Measurements from ENCODE around the gene DEPDC5.
"Not testable (repeated sequence)": the region's sequence is repeated elsewhere in the genome, so short reads cannot be mapped to it uniquely, and the experiment has no call there.

The DEPDC5 gene

DNA sequence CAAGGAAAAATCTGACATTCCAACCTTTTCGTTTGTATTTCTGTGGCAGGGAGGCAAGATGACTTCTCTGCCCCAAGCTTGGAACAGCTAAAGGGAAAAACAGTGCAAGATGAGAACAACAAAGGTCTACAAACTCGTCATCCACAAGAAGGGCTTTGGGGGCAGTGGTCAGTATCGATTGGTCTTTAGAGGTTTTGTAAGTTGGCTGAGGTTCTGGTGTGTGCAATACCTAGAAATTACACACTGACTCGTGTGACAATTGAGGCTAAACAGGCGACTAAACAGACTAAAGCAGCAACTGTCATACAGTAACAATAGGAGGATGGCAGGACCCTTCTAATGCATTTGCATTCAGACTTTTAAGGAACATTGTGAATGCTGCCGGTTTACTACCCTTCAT, 994 bp downstream of the DEPDC5 start:
- in situ Hi-C loops (cut with MboI; ENCODE audit: low pct_unique_long_range_greater_than_20kb, low sequenced_read_pairs, unreplicated experiment): no loop called here
- DNase-seq (ENCODE audit: low spot score): no peak
- TF ChIP-seq, protein P1, sequence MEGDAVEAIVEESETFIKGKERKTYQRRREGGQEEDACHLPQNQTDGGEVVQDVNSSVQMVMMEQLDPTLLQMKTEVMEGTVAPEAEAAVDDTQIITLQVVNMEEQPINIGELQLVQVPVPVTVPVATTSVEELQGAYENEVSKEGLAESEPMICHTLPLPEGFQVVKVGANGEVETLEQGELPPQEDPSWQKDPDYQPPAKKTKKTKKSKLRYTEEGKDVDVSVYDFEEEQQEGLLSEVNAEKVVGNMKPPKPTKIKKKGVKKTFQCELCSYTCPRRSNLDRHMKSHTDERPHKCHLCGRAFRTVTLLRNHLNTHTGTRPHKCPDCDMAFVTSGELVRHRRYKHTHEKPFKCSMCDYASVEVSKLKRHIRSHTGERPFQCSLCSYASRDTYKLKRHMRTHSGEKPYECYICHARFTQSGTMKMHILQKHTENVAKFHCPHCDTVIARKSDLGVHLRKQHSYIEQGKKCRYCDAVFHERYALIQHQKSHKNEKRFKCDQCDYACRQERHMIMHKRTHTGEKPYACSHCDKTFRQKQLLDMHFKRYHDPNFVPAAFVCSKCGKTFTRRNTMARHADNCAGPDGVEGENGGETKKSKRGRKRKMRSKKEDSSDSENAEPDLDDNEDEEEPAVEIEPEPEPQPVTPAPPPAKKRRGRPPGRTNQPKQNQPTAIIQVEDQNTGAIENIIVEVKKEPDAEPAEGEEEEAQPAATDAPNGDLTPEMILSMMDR (IDR thresholded peaks at IDR 0.05; ENCODE audit: extremely low read depth, insufficient read depth, missing control alignments): no peak

DNA sequence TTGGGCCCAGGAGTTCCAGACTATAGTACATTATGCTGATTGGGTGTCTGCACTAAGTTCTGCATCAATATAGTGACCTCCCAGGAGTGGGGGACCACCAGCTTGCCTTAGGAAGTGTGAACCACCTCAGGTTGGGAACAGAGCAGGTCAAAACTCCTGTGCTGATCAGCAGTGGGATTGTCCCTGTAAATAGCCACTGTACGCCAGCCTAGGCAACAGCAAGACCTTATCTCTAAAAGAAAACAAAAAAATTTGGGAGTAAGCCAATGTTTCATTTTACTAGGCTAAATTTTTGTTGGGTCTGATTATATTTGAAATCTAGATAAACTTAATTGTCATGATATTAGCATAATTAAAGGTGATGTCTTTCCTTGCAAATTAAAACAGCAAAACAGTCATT, 3.4 kb downstream of the DEPDC5 start:
- no peak for DNase-seq (ENCODE audit: low spot score)
- in situ Hi-C loops (cut with MboI; ENCODE audit: low pct_unique_long_range_greater_than_20kb, low sequenced_read_pairs, unreplicated experiment): no loop called here
- TF ChIP-seq, protein P1 (IDR thresholded peaks at IDR 0.05; ENCODE audit: extremely low read depth, insufficient read depth, missing control alignments): no peak

DNA sequence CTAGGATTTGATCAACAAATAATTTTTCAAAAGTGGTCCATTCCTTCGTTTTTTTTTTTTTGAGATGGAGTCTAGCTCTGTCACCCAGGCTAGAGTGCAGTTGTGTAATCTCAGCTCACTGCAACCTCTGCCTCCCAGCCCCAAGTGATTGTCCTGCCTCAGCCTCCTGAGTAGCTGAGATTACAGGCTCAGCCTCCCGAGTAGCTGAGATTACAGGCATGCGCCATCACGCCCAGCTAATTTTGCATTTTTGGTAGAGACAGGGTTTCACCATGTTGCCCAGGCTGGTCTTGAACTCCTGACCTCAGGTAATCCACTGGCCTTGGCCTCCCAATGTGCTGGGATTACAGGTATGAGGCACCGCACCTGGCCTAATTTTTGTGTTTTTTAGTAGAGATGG, 5.0 kb downstream of the DEPDC5 start:
- DNase-seq (ENCODE audit: low spot score); in situ Hi-C loops (cut with MboI; ENCODE audit: low pct_unique_long_range_greater_than_20kb, low sequenced_read_pairs, unreplicated experiment): not testable (repeated sequence)

DNA sequence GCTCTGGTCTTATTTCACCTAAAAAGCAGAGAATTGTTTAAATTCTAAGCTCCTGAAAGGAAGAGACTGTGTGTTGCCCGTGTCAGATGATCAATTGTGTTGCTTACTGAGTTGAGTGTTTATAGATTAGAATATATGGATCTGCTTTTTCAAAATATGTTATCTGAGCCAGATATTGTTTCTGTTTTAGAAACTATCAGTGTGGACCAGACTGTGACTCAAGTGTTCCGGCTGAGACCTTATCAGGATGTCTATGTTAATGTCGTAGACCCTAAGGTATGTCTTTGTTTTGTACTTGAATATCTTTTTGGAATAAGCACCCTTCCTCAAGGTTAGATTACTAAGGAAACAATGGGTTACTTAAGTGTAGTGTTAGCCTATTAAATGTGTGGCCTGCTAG, 11.0 kb downstream of the DEPDC5 start:
- DNase-seq (ENCODE audit: low spot score): no peak
- TF ChIP-seq, protein P1 (IDR thresholded peaks at IDR 0.05; ENCODE audit: extremely low read depth, insufficient read depth, missing control alignments): no peak
- in situ Hi-C loops (cut with MboI; ENCODE audit: low pct_unique_long_range_greater_than_20kb, low sequenced_read_pairs, unreplicated experiment): no loop called here

DNA sequence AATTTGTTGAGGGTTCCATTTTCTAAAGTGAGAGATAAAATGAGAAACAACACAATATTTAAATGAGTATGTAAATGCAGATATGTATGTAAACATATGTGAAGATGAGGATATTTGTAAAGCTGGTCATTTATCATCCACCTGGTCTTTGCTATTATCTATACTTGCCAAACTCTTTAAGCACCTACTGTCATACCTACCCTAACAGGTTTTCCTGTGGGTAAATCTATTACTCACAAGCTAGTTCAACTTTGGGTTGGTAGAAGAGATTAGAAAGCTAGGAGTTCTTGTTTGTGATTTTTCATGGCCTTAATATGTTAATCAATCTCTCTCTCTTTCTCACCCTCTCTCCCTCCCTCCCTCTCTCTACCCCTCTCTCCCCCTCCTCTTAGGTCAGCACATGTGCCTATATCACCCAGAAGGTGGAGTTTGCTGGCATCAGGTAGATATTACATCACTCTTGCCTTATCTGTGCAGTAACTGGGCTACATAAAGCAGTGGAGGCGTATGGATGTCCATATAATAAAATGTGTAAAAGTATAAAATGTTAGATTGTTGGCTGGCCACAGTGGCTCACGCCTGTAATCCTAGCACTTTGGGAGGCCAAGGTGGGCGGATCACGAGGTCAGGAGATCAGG, 14.7 kb downstream of the DEPDC5 start:
- TF ChIP-seq, protein P1 (IDR thresholded peaks at IDR 0.05; ENCODE audit: extremely low read depth, insufficient read depth, missing control alignments): no peak
- in situ Hi-C loops (cut with MboI; ENCODE audit: low pct_unique_long_range_greater_than_20kb, low sequenced_read_pairs, unreplicated experiment): no loop called here
- no peak for DNase-seq (ENCODE audit: low spot score)

DNA sequence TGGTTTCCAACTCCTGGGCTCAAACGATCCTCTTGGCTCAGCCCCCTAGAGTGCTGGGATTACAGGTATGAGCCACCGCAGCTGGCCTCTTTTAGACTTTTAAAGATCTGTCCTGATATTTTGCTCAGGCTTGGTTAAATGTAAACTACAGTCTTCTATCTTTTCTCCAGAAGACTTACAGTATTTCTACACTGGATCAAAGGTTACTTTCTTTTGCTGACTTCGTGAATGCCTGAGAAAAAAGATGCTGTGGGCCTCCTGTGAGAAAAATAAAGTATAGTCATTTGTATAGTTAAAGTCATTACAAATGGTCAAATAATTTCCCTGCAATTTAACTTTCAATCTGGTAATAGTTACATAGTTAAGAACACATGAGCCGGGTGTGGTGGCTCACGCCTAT, 19.6 kb downstream of the DEPDC5 start:
- no peak for DNase-seq (ENCODE audit: low spot score)
- TF ChIP-seq, protein P1 (IDR thresholded peaks at IDR 0.05; ENCODE audit: extremely low read depth, insufficient read depth, missing control alignments): no peak
- in situ Hi-C loops (cut with MboI; ENCODE audit: low pct_unique_long_range_greater_than_20kb, low sequenced_read_pairs, unreplicated experiment): no loop called here

DNA sequence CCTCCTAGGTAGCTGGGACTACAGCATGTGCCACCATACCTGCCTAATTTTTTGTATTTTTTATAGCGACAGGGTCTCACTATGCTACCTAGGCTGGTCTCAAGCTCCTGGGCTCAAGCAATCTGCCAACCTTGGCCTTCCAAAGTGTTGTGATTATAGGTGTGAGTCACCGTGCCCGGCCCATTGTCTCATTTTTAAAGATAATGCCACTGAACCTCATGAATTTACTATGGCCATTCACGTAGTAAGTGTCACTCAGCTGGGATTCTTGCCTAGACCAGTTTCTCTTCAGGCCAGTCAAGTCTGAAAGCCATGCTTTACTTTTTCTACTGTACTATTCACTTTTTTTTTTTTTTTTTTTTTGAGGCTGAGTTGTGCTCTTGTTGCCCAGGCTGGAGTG, 22.4 kb downstream of the DEPDC5 start:
- TF ChIP-seq, protein P1 (IDR thresholded peaks at IDR 0.05; ENCODE audit: extremely low read depth, insufficient read depth, missing control alignments): no peak
- no peak for DNase-seq (ENCODE audit: low spot score)
- in situ Hi-C loops (cut with MboI; ENCODE audit: low pct_unique_long_range_greater_than_20kb, low sequenced_read_pairs, unreplicated experiment): no loop called here
